ENCODE data around the gene PRKD3.

PRKD3 gene

GRCh38 chr2:37356299-37356698, 31.7 kb upstream of the PRKD3 start:
- ChIA-PET CTCF (interaction anchor here (0.6 to 1.2 kb wide), 2 partner anchors 24 to 39 kb away, joined by 3 to 5 read pairs; no protein-coding TSS in a partner anchor), POLR2A (no interaction called here)
- DNase-seq (ENCODE audit: extremely low spot score) = no peak
- no peak for TF ChIP-seq NFRKB (IDR thresholded peaks at IDR 0.05)
- no peak for TF ChIP-seq LEF1 (IDR thresholded peaks at IDR 0.05; ENCODE audit: borderline replicate concordance)
- no peak for TF ChIP-seq PKNOX1 (IDR thresholded peaks at IDR 0.05)
- TF ChIP-seq FOXK2 (IDR thresholded peaks at IDR 0.05) = no peak
- no peak for TF ChIP-seq SUZ12 (IDR thresholded peaks at IDR 0.05)
- no peak for TF ChIP-seq ZNF384 (IDR thresholded peaks at IDR 0.05)
- no peak for TF ChIP-seq HDGF (IDR thresholded peaks at IDR 0.05; ENCODE audit: borderline replicate concordance)
- TF ChIP-seq ELF4 (IDR thresholded peaks at IDR 0.05) = no peak
- TF ChIP-seq TARDBP (IDR thresholded peaks at IDR 0.05) = no peak
- TF ChIP-seq CTBP1 (IDR thresholded peaks at IDR 0.05; ENCODE audit: borderline replicate concordance) = no peak

GRCh38 chr2:37355735-37356134, 31.1 kb upstream of the PRKD3 start:
- DNase-seq (ENCODE audit: extremely low spot score) = no peak
- POLR2A ChIA-PET = no interaction called here
- no peak for TF ChIP-seq LEF1 (IDR thresholded peaks at IDR 0.05; ENCODE audit: borderline replicate concordance)
- no peak for TF ChIP-seq CTBP1 (IDR thresholded peaks at IDR 0.05; ENCODE audit: borderline replicate concordance)
- no peak for TF ChIP-seq HDGF (IDR thresholded peaks at IDR 0.05; ENCODE audit: borderline replicate concordance)
- CTCF ChIA-PET = no interaction called here

GRCh38 chr2:37354531-37354930, 29.9 kb upstream of the PRKD3 start:
- CTCF ChIA-PET = no interaction called here

GRCh38 chr2:37350034-37350433, 25.4 kb upstream of the PRKD3 start:
- CTCF ChIA-PET = no interaction called here
- POLR2A ChIA-PET = no interaction called here
- DNase-seq (ENCODE audit: extremely low spot score) = no peak
- no peak for TF ChIP-seq FOXM1 (IDR thresholded peaks at IDR 0.05; ENCODE audit: borderline replicate concordance)
- TF ChIP-seq ZNF384 (IDR thresholded peaks at IDR 0.05) = no peak
- no peak for TF ChIP-seq TARDBP (IDR thresholded peaks at IDR 0.05)
- no peak for TF ChIP-seq FOXK2 (IDR thresholded peaks at IDR 0.05)
- no peak for TF ChIP-seq FOXA1 (IDR thresholded peaks at IDR 0.05)
- TF ChIP-seq PKNOX1 (IDR thresholded peaks at IDR 0.05) = no peak
- TF ChIP-seq SUZ12 (IDR thresholded peaks at IDR 0.05) = no peak
- TF ChIP-seq ARNT (IDR thresholded peaks at IDR 0.05) = no peak
- TF ChIP-seq SP1 (IDR thresholded peaks at IDR 0.05) = no peak

More at GRCh38 chr2:37354531-37354930, 29.9 kb upstream of the PRKD3 start:
- POLR2A ChIA-PET = no interaction called here
- TF ChIP-seq ELF4 (IDR thresholded peaks at IDR 0.05) (no peak), FOXM1 (IDR thresholded peaks at IDR 0.05; ENCODE audit: borderline replicate concordance) (no peak), FOXA1 (IDR thresholded peaks at IDR 0.05) (no peak), PKNOX1 (IDR thresholded peaks at IDR 0.05) (no peak), LEF1 (IDR thresholded peaks at IDR 0.05; ENCODE audit: borderline replicate concordance) (no peak), L3MBTL2 (conservative IDR thresholded peaks at IDR 0.05) (no peak), FOXK2 (IDR thresholded peaks at IDR 0.05) (no peak), HDGF (IDR thresholded peaks at IDR 0.05; ENCODE audit: borderline replicate concordance) (no peak)
- DNase-seq (ENCODE audit: extremely low spot score) = no peak

GRCh38 chr2:37349231-37349860, 24.7 kb upstream of the PRKD3 start:
- TF ChIP-seq TARDBP (IDR thresholded peaks at IDR 0.05) (no peak), ELF4 (IDR thresholded peaks at IDR 0.05) (no peak), FOXM1 (IDR thresholded peaks at IDR 0.05; ENCODE audit: borderline replicate concordance) (no peak), NFRKB (IDR thresholded peaks at IDR 0.05) (no peak), SUZ12 (IDR thresholded peaks at IDR 0.05) (no peak), HDGF (IDR thresholded peaks at IDR 0.05; ENCODE audit: borderline replicate concordance) (no peak), PKNOX1 (IDR thresholded peaks at IDR 0.05) (no peak), SP1 (IDR thresholded peaks at IDR 0.05) (no peak), ARNT (IDR thresholded peaks at IDR 0.05) (no peak), CTBP1 (IDR thresholded peaks at IDR 0.05; ENCODE audit: borderline replicate concordance) (no peak), L3MBTL2 (conservative IDR thresholded peaks at IDR 0.05) (no peak), FOXK2 (IDR thresholded peaks at IDR 0.05) (no peak), BHLHE40 (IDR thresholded peaks at IDR 0.05; ENCODE audit: borderline replicate concordance) (no peak), ZNF384 (IDR thresholded peaks at IDR 0.05) (no peak), LEF1 (IDR thresholded peaks at IDR 0.05; ENCODE audit: borderline replicate concordance) (no peak), FOXA1 (IDR thresholded peaks at IDR 0.05) (no peak)
- CTCF ChIA-PET = interaction anchor here (0.6 kb wide), 1 partner anchor 185 kb away, joined by 3 read pairs; no protein-coding TSS in a partner anchor
- DNase-seq (ENCODE audit: extremely low spot score) = no peak
- POLR2A ChIA-PET = interaction anchor here (1.4 to 1.5 kb wide), 2 partner anchors 24 to 576 kb away, joined by 3 to 5 read pairs; partner anchors contain the start of gene PRKD3

- ChIA-PET CTCF (no interaction called here), POLR2A (interaction anchor here (1.4 to 1.5 kb wide), 2 partner anchors 23 to 577 kb away, joined by 3 to 5 read pairs; partner anchors contain the start of gene PRKD3)
- no peak for DNase-seq (ENCODE audit: extremely low spot score)
Observed at GRCh38 chr2:37348155-37348554, 23.5 kb upstream of the PRKD3 start.

More at GRCh38 chr2:37348155-37348554, 23.5 kb upstream of the PRKD3 start:
- TF ChIP-seq PKNOX1 (IDR thresholded peaks at IDR 0.05) (no peak), SUZ12 (IDR thresholded peaks at IDR 0.05) (no peak), NFRKB (IDR thresholded peaks at IDR 0.05) (no peak), FOXA1 (IDR thresholded peaks at IDR 0.05) (no peak), BHLHE40 (IDR thresholded peaks at IDR 0.05; ENCODE audit: borderline replicate concordance) (no peak), HDGF (IDR thresholded peaks at IDR 0.05; ENCODE audit: borderline replicate concordance) (no peak), ARNT (IDR thresholded peaks at IDR 0.05) (no peak), ZNF384 (IDR thresholded peaks at IDR 0.05) (no peak)
